ENCODE data around the gene ANKRD23. TPM values are rescaled to one million over a fixed set of nuclear protein-coding genes. Genes with fewer than 3 reads are reported as not detected.
"Not testable (repeated sequence)": the region's sequence is repeated elsewhere in the genome, so short reads cannot be mapped to it uniquely, and the experiment has no call there.

Gene ANKRD23
- total and polyA plus RNA-seq, 9 donors = 4.1 to 8.1 (median 6.9) TPM

DNA sequence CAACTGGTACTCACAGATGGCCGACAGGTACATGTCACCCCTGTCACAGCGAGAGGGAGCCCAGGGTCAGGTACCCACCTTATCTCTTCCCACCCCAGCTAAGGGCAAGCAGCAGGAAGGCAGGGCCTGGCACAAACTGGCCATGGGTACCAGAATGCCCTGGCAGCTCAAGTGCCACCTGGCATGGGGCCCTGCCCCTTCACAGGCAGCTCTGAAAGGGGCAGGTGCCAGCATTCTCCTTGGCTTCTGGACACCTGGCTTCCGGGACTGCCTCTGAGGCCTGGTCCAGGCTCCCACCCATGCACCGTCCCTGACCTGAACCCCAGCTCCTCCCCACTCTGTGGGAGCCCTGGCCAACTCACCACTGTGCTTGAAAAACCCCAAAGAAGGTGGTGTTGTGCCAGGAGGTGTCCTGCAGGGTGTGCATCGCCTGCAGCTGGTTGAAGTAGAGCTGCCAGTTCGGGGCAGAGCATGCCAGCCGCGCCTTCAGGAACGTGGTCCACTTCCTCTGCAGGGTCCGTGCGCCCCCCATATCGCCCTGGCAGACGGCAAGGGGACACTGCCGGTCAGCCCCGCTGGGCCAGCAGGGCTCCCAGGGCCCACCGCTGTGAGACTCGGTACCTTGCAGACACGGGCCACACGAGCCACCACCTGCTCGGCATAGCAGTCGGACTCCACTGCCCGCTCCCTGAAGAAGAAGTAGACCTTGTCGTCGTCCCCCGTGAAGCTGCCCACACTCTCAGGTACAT, 20.7 kb upstream of the ANKRD23 start:
- no peak for DNase-seq
- Histone ChIP-seq H3K4me1 (ENCODE audit: control insufficient read depth, insufficient read depth, low read length) (peaks cover 29% of the 10 kb centered on the region), H3K27ac (ENCODE audit: low read length) (no peak overlapping the region)

DNA sequence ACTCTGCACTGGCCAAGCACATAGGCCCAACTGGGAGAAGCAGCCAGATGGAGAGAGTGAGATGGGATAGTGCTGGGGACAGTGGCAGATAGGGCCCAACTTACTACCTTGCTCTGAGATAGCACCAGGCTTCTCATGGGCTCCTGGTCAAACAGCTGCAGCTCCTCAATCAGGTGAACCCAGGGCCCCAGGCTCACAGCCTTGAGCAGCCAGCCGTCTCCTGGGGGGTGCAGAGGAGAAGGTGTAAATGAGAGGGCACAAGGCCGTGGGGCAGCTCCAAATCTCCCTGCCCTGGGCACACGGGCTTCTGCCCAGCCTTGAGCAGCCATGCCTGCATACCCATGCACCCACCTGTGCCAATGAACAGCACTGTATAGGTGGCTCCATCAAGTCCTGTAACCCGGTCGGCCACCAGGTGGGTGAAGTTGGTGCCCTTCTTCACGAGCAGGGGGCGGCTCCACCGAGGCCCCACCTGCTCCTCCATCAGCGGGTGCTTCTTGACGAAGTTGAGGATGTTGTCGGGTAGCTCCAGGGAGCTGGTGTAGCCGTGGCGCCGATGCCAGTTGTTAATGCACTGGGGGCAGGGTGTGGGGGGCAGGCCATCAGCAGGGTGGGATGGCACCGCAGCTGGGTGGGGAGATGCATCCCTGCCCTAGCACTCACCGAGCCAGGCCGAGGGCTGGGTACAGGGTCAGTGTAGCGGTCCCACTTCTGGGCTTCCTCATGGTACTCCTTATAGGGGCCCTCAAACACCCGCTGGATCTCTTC, 19.9 kb upstream of the ANKRD23 start:
- Histone ChIP-seq H3K27ac (ENCODE audit: low read length) (no peak overlapping the region), H3K36me3 (ENCODE audit: control insufficient read depth, insufficient read depth, low read length) (peaks cover 76% of the 10 kb centered on the region), H3K4me3 (ENCODE audit: low read length) (no peak overlapping the region), H3K9me3 (replicated peaks; ENCODE audit: control insufficient read depth, low read depth, low read length) (no peaks in the 10 kb centered on the region), H3K4me1 (ENCODE audit: control insufficient read depth, insufficient read depth, low read length) (peaks cover 37% of the 10 kb centered on the region), H3K27me3 (ENCODE audit: control insufficient read depth, insufficient read depth, low read length) (no peaks in the 10 kb centered on the region)
- DNase-seq = no peak
- WGBS (ENCODE audit: insufficient coverage) = 83% methylated on average over 10 of the region's 19 CpGs

More for the DNA sequence above, 20.7 kb upstream of the ANKRD23 start:
- H3K4me3 ChIP-seq (ENCODE audit: low read length) = no peak overlapping the region
- no peaks in the 10 kb centered on the region for H3K9me3 ChIP-seq (replicated peaks; ENCODE audit: control insufficient read depth, low read depth, low read length)
- H3K36me3 ChIP-seq (ENCODE audit: control insufficient read depth, insufficient read depth, low read length) = peaks cover 76% of the 10 kb centered on the region
- H3K27me3 ChIP-seq (ENCODE audit: control insufficient read depth, insufficient read depth, low read length) = no peaks in the 10 kb centered on the region
- 83% methylated on average over 21 of the region's 25 CpGs for WGBS (ENCODE audit: insufficient coverage)

DNA sequence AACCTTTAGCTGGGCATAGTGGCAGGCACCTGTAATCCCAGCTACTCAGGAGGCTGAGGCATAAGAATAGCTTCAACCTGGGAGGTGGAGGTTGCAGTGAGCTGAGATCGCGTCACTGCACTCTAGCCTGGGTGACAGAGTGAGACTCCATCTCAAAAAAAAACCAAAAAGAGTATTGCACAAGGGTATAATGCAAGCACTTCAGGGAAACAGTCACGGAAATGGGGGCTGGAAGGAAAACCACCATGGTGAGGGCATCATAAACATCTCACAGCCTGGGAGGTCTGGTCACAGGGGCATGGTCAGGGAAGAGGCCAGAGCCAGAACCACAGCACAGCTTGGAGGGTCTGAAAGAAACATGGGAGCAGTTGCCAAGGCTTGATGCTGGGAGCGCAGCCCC, 19.2 kb upstream of the ANKRD23 start:
- not testable (repeated sequence) for H3K9me3 ChIP-seq (replicated peaks; ENCODE audit: control insufficient read depth, low read depth, low read length); DNase-seq; H3K4me3 ChIP-seq (ENCODE audit: low read length); H3K27ac ChIP-seq (ENCODE audit: low read length); H3K27me3 ChIP-seq (ENCODE audit: control insufficient read depth, insufficient read depth, low read length)
- peaks cover 39% of the 10 kb centered on the region for H3K4me1 ChIP-seq (ENCODE audit: control insufficient read depth, insufficient read depth, low read length)
- H3K36me3 ChIP-seq (ENCODE audit: control insufficient read depth, insufficient read depth, low read length) = peaks cover 76% of the 10 kb centered on the region
- 81% methylated on average over 2 of the region's 4 CpGs for WGBS (ENCODE audit: insufficient coverage)

DNA sequence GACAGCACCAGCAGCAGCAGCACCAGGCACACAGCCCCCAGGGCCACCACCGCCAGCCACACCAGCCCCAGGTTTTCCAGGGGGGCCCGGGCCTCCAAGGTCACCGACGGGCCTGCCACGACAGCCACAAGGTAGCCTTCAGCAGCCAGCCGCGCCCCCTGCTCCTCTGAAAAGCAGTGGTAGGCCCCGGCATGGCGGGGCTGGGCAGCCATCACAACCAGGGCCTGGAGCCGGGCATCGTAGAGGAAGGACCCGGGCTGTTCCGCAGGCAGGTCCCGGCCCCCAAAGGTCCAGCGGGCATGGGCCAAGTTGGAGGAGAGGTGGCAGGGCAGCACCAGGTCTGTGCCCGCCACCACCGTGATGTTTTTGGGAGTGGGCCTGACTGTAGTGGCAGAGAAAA, 17.3 kb upstream of the ANKRD23 start:
- H3K4me1 ChIP-seq (ENCODE audit: control insufficient read depth, insufficient read depth, low read length) = peaks cover 30% of the 10 kb centered on the region
- no peak overlapping the region for H3K27ac ChIP-seq (ENCODE audit: low read length)
- H3K9me3 ChIP-seq (replicated peaks; ENCODE audit: control insufficient read depth, low read depth, low read length) = no peaks in the 10 kb centered on the region
- no peaks in the 10 kb centered on the region for H3K27me3 ChIP-seq (ENCODE audit: control insufficient read depth, insufficient read depth, low read length)
- H3K4me3 ChIP-seq (ENCODE audit: low read length) = no peak overlapping the region
- 90% methylated on average over 17 of the region's 17 CpGs for WGBS (ENCODE audit: insufficient coverage)
- H3K36me3 ChIP-seq (ENCODE audit: control insufficient read depth, insufficient read depth, low read length) = peaks cover 59% of the 10 kb centered on the region
- no peak for DNase-seq

DNA sequence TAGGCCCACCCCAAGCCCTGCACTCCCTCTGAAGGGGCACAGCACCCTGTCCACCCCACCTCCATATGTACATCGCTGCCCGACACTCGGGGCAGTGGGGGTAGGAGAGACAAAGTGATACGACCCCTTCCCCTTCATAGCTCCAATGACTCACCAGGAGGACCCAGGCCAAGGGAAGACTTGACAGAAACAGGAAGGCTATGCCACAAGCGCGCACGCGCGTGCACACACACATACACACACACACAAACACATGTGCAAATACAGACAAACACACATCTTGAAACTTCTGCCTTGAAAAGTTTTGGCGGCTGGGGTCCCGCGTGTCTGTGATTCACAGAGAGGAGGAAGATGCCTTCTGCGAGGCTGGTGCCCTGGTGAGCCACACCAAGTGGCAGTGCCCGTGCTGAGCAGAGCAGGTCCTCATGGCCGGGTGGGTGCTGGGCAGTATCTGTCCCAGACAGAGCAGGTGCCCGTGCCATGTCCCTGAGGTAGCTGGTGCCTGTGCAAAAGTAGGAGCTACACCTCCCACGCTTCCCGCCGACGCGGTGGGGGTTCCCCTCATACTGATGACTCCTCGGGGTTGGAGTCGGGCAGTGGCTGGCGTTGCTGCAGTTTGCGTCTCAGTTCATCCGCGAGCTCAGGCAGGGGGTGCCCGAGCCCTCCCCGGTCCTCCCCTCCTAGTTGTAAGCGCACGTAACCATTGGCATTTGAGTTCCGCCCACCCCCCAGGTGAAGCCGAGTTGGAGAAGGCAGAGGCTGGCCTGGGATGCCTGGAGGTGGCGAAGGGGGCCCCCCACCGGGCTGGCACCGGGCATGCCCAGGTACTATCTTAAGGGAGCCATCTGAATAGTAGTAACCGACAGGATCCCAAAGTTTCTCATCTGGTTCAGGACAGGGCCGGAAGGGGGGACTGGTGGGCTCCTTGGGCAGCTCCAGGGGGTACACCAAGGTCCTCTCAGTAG, 16.5 kb upstream of the ANKRD23 start:
- Histone ChIP-seq H3K4me1 (ENCODE audit: control insufficient read depth, insufficient read depth, low read length) (peaks cover 29% of the 10 kb centered on the region), H3K27ac (ENCODE audit: low read length) (peak overlapping the region; percentile 20), H3K4me3 (ENCODE audit: low read length) (no peak overlapping the region), H3K9me3 (replicated peaks; ENCODE audit: control insufficient read depth, low read depth, low read length) (no peaks in the 10 kb centered on the region), H3K27me3 (ENCODE audit: control insufficient read depth, insufficient read depth, low read length) (no peaks in the 10 kb centered on the region), H3K36me3 (ENCODE audit: control insufficient read depth, insufficient read depth, low read length) (peaks cover 51% of the 10 kb centered on the region)
- no peak for DNase-seq
- WGBS (ENCODE audit: insufficient coverage) = 78% methylated on average over 25 of the region's 38 CpGs

DNA sequence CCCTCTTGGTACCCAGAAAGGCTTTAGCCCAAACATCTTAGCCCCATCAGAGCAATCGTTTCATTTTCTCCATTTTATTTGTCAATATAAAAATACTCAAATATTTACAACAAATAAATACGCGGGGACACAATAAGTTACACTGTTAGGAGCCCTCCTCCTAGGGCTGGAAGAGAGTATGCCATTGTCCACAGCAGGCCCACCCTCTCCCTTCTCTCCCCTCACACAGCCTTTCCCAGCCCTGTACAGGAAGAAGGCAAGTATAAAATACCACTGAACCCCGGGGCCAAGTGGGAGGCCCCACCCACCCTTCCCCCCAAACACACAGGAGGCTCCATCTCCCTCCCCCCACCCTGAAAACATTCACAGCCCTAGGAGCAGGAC, 15.9 kb upstream of the ANKRD23 start:
- Histone ChIP-seq H3K4me3 (ENCODE audit: low read length) (no peak overlapping the region), H3K4me1 (ENCODE audit: control insufficient read depth, insufficient read depth, low read length) (peaks cover 29% of the 10 kb centered on the region), H3K9me3 (replicated peaks; ENCODE audit: control insufficient read depth, low read depth, low read length) (no peaks in the 10 kb centered on the region), H3K36me3 (ENCODE audit: control insufficient read depth, insufficient read depth, low read length) (peaks cover 45% of the 10 kb centered on the region), H3K27me3 (ENCODE audit: control insufficient read depth, insufficient read depth, low read length) (no peaks in the 10 kb centered on the region), H3K27ac (ENCODE audit: low read length) (peak overlapping the region; percentile 59)
- DNase-seq = no peak
- 30% methylated on average over 2 of the region's 4 CpGs for WGBS (ENCODE audit: insufficient coverage)

DNA sequence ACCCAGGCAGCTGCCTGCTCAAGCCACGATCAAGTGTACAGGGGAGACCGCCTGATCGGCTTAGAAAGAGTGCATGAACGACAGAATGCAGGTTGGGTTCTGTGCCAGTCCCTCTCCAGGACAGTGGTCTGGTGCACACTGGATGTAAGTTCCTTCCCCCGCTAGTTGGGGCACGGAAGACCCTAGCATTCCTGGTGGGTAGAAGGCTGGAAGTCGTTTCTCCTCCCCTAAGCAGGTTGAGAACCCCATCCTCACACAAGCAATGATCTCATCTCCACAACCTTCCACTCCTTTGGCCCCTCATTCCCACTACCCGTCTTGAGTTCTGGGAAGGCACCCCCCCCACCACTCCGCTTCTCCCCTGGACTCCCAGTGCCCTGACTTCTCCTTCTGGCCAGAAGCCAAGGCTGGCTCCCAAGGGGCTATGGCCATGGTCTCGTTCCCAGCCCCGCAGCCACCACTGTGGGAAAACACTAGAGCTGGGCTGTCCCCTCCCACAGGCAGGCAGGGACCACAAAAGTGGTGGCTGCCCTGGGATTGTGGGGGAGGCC, 15.4 kb upstream of the ANKRD23 start:
- DNase-seq = peak; percentile 61
- H3K4me1 ChIP-seq (ENCODE audit: control insufficient read depth, insufficient read depth, low read length) = peaks cover 29% of the 10 kb centered on the region
- no peak overlapping the region for H3K4me3 ChIP-seq (ENCODE audit: low read length)
- WGBS (ENCODE audit: insufficient coverage) = 10% methylated on average over 6 of the region's 11 CpGs
- H3K36me3 ChIP-seq (ENCODE audit: control insufficient read depth, insufficient read depth, low read length) = peaks cover 40% of the 10 kb centered on the region
- no peaks in the 10 kb centered on the region for H3K27me3 ChIP-seq (ENCODE audit: control insufficient read depth, insufficient read depth, low read length)
- peak overlapping the region; percentile 67 for H3K27ac ChIP-seq (ENCODE audit: low read length)
- H3K9me3 ChIP-seq (replicated peaks; ENCODE audit: control insufficient read depth, low read depth, low read length) = no peaks in the 10 kb centered on the region

DNA sequence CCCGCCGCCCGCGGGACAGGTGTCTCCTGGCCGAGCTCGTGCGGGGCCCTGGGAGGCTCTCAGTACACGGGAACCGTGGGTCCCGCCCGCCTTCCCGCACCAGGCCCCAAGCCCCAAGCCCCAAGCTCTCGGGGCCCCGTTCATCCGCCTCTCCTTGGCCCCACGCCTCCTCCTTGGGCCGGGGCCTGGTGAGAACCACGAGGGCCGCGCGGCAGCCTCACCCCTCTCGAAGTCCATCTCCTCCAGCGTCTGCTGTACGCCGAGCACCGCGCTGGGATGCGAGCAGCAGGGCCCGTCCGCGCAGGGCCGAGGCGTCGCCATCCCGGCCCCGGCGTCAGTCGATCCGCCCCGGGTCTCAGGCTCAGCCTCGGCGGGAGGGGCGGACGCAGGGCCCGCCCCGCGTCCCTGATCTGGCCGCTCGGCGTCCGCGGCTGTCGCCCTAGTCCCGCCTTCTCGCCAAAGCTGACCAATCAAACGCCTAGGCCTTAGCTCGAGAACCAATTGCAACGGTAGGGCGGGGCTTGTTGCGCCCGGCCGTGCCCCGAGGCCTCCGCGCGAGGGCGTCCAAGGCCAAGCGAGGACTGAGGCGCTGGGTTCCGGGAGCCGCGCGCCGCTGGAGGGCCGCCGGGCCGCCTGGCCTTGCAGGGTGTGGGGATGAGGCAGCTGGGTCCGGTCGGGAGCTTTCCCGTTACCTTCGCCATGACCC, 14.0 kb upstream of the ANKRD23 start, which contains the start of gene ANKRD39:
Gene ANKRD39, minus strand, starts transcription at position 350 of the 706 bp plus-strand sequence. Its CDS starts 29 bp downstream, at position 321.
- WGBS (ENCODE audit: insufficient coverage) = 0% methylated on average over 72 of the region's 81 CpGs
- Histone ChIP-seq H3K36me3 (ENCODE audit: control insufficient read depth, insufficient read depth, low read length) (peaks cover 35% of the 10 kb centered on the region), H3K4me1 (ENCODE audit: control insufficient read depth, insufficient read depth, low read length) (peaks cover 29% of the 10 kb centered on the region), H3K9me3 (replicated peaks; ENCODE audit: control insufficient read depth, low read depth, low read length) (no peaks in the 10 kb centered on the region), H3K4me3 (ENCODE audit: low read length) (peak within 1 kb of the TSS; percentile 67), H3K27me3 (ENCODE audit: control insufficient read depth, insufficient read depth, low read length) (no peaks in the 10 kb centered on the region), H3K27ac (ENCODE audit: low read length) (peak within 1 kb of the TSS; percentile 67)
- peak; percentile 99 for DNase-seq
